ENCODE results near the gene ABCD3. TPM values are rescaled to one million over a fixed set of nuclear protein-coding genes. Genes with fewer than 3 reads are reported as not detected.

The ABCD3 gene
- total and polyA plus RNA-seq, 2 donors: 24.7 to 81.9 TPM

DNA sequence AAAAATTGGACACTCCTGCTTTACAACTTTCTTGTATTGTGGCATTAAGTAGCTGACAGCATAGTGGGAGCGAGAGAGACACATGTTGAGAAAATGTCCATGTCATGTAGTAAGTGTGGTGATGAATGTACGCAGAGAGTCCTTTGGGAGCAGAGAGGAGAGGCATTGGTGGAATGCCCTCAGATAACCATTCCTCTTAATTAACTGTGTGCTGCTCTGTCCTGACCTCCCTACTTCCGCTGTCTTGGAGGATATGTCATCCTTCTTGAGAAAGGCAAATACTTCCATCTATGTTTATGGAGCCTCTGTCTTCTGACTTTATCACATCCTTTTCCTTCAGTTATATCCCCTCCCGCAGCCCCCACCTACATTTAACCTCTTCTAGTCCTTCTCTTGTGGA, 85.0 kb downstream of the ABCD3 start:
- Histone ChIP-seq H3K27ac (ENCODE audit: low read depth) (no peak overlapping the region), H3K4me3 (ENCODE audit: low read depth, low read length) (no peak overlapping the region), H3K36me3 (ENCODE audit: insufficient read depth) (peaks cover 3% of the 10 kb centered on the region), H3K4me1 (ENCODE audit: insufficient read depth) (no peaks in the 10 kb centered on the region)
- no peak for DNase-seq (ENCODE audit: extremely low spot score)
- WGBS: 83% methylated on average over 4 of the region's 4 CpGs

DNA sequence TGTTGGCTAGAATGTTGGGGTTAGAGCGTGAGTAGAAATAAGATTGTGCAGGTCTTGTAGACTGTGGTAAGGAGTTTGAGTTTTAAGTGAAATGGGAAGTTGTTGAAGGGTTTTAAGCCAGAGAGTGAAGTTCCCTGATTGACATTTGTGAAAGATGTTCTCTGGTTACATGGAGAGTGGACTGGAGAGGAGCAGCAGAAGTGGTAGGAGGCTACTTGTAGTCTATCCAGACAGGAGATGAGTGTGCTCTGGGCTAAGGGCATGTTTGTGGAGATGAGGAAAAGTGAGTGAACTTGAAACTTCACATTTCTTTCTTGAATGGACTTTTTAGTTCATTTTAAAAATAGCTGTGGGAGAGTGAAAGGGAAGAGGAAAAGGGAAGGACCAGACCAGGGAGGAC, 86.4 kb downstream of the ABCD3 start:
- Histone ChIP-seq H3K4me3 (ENCODE audit: low read depth, low read length) (no peak overlapping the region), H3K27ac (ENCODE audit: low read depth) (no peak overlapping the region), H3K36me3 (ENCODE audit: insufficient read depth) (peaks cover 3% of the 10 kb centered on the region), H3K4me1 (ENCODE audit: insufficient read depth) (no peaks in the 10 kb centered on the region)
- WGBS: 97% methylated on average over 1 of the region's 1 CpG
- no peak for DNase-seq (ENCODE audit: extremely low spot score)

DNA sequence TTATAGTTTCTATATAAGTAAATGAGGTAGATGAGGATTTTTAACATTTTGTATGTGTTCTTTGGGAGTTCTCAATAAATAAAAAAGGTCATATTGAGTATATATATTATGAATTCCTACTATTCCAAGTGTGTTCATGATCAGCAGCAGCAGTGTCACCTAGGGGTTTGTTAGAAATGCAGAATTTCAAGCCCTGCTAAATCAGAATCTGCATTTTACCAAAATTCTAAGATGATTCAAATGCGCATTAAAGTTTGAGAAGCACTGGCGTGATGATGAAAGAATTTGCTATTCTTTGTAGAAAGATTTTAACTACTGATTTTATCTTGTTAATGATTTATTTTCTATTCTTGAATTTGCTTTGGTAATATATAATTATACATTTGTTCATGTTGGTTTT, 94.6 kb downstream of the ABCD3 start:
- Histone ChIP-seq H3K36me3 (ENCODE audit: insufficient read depth) (no peaks in the 10 kb centered on the region), H3K27ac (ENCODE audit: low read depth) (no peak overlapping the region), H3K4me3 (ENCODE audit: low read depth, low read length) (no peak overlapping the region), H3K4me1 (ENCODE audit: insufficient read depth) (no peaks in the 10 kb centered on the region)
- WGBS: 98% methylated on average over 2 of the region's 2 CpGs
- DNase-seq (ENCODE audit: extremely low spot score): no peak

DNA sequence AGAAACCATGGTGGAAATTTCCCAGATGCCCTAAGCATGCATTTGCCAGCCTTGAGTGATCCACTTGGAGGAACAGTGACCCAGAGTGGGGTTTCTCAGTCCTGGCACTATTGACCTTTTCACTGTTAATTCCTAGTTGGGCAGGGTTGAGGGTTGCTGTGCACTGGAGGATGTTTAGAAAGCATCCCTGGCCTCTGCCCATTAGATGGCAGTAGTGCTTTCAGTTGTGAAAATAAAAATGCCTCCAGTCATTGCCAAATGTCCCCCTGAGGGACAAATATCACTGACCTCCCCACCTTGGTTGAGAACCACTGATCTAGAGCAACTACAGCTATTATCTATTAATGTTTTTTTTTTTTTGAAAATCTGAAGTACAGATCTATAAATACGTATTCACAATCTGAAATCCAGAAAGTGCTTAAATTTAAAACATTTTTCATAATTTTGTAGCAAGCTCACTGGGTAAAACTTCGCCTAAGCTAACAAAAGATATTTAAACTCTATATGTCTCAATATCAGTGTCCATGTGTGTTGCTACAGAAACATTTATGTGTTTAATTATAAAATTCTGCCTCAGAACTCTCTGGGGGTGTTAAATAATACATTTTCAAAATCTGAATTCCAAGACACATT, 96.0 kb downstream of the ABCD3 start:
- H3K4me3 ChIP-seq (ENCODE audit: low read depth, low read length): no peak overlapping the region
- H3K4me1 ChIP-seq (ENCODE audit: insufficient read depth): no peaks in the 10 kb centered on the region
- H3K27ac ChIP-seq (ENCODE audit: low read depth): no peak overlapping the region
- WGBS: 97% methylated on average over 2 of the region's 2 CpGs
- no peaks in the 10 kb centered on the region for H3K36me3 ChIP-seq (ENCODE audit: insufficient read depth)
- no peak for DNase-seq (ENCODE audit: extremely low spot score)

GRCh38 chr1:94515296-94515947, 97.2 kb downstream of the ABCD3 start:
- H3K27ac ChIP-seq (ENCODE audit: low read depth): no peak overlapping the region
- no peaks in the 10 kb centered on the region for H3K36me3 ChIP-seq (ENCODE audit: insufficient read depth)
- H3K4me3 ChIP-seq (ENCODE audit: low read depth, low read length): no peak overlapping the region
- DNase-seq (ENCODE audit: extremely low spot score): no peak
- no peaks in the 10 kb centered on the region for H3K4me1 ChIP-seq (ENCODE audit: insufficient read depth)
- WGBS: 84% methylated on average over 1 of the region's 1 CpG

GRCh38 chr1:94519351-94519750, 101.2 kb downstream of the ABCD3 start:
- Histone ChIP-seq H3K4me1 (ENCODE audit: insufficient read depth) (no peaks in the 10 kb centered on the region), H3K27ac (ENCODE audit: low read depth) (no peak overlapping the region), H3K36me3 (ENCODE audit: insufficient read depth) (no peaks in the 10 kb centered on the region), H3K4me3 (ENCODE audit: low read depth, low read length) (no peak overlapping the region)
- 63% methylated on average over 2 of the region's 2 CpGs for WGBS
- DNase-seq (ENCODE audit: extremely low spot score): no peak

DNA sequence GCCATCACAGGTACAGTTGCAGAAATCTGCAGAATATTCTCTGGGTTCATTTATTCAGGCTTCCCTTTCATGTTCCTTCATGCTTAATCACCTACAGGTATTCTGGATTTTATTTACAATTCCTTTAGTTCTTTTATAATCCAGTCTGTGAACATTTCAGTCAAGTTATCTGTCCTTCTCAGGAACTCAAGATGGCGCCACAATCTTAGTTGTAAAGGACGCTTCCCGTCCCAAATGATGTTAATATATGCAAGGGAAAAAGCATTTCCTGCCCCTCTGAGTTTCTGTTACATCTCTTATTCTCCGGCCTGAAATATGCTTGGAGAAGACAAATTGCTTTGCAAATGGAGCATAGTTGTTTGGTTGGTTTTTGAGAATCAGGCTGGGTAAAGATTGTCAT, 104.1 kb downstream of the ABCD3 start:
- WGBS: 14% methylated on average over 4 of the region's 4 CpGs
- Histone ChIP-seq H3K4me3 (ENCODE audit: low read depth, low read length) (no peak overlapping the region), H3K36me3 (ENCODE audit: insufficient read depth) (no peaks in the 10 kb centered on the region), H3K27ac (ENCODE audit: low read depth) (no peak overlapping the region), H3K4me1 (ENCODE audit: insufficient read depth) (no peaks in the 10 kb centered on the region)
- DNase-seq (ENCODE audit: extremely low spot score): peak; percentile 45

- Histone ChIP-seq H3K27ac (ENCODE audit: low read depth) (no peak overlapping the region), H3K36me3 (ENCODE audit: insufficient read depth) (no peaks in the 10 kb centered on the region), H3K4me3 (ENCODE audit: low read depth, low read length) (no peak overlapping the region), H3K4me1 (ENCODE audit: insufficient read depth) (no peaks in the 10 kb centered on the region)
- no peak for DNase-seq (ENCODE audit: extremely low spot score)
- WGBS: 91% methylated on average over 6 of the region's 6 CpGs
These were observed 106.3 kb downstream of the ABCD3 start for GRCh38 chr1:94524531-94524930.

DNA sequence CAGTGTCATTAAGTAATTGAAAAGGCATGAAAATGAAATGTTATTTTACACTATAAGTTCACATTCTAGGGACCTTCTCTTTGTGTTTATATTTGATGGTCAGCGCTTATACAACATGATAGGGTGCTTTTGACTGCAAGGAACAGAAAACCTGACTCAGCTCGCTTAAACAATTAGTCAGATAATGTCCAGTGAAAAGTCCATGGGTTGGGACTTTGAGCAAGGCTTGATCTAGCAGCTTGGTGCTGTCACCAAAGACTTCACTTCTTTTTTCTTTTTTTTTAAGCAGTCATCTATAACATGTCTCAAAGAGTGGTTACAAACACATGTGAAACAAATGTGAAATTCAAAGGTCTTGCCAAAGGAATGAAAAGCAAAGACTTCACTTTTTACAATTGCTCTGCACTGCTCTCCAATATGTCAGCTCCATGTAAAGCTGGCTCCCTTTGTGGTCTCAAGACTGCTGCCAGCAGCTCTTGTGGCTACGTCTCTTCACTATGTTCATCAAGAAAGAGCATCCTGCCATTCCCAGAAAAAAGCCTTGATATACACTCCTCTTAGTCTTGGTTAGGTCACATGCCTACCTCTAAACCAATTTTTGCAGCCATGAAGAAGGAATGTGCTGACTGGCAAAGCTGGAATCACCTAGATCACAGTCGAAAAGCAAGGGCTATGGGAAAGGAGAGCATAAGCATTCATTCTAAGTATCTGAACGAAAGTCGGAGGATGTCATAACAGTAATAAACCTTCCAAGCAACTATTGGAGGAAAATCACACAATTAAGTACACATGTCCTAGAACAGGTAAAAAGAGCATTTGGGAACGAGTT, 108.2 kb downstream of the ABCD3 start:
- Histone ChIP-seq H3K4me3 (ENCODE audit: low read depth, low read length) (no peak overlapping the region), H3K27ac (ENCODE audit: low read depth) (no peak overlapping the region), H3K36me3 (ENCODE audit: insufficient read depth) (no peaks in the 10 kb centered on the region), H3K4me1 (ENCODE audit: insufficient read depth) (no peaks in the 10 kb centered on the region)
- WGBS: 92% methylated on average over 7 of the region's 7 CpGs
- DNase-seq (ENCODE audit: extremely low spot score): no peak

- no peaks in the 10 kb centered on the region for H3K4me1 ChIP-seq (ENCODE audit: insufficient read depth)
- no peaks in the 10 kb centered on the region for H3K36me3 ChIP-seq (ENCODE audit: insufficient read depth)
- H3K27ac ChIP-seq (ENCODE audit: low read depth): no peak overlapping the region
- DNase-seq (ENCODE audit: extremely low spot score): no peak
- 68% methylated on average over 1 of the region's 1 CpG for WGBS
- no peak overlapping the region for H3K4me3 ChIP-seq (ENCODE audit: low read depth, low read length)
These were observed 109.3 kb downstream of the ABCD3 start for GRCh38 chr1:94527447-94528031.

DNA sequence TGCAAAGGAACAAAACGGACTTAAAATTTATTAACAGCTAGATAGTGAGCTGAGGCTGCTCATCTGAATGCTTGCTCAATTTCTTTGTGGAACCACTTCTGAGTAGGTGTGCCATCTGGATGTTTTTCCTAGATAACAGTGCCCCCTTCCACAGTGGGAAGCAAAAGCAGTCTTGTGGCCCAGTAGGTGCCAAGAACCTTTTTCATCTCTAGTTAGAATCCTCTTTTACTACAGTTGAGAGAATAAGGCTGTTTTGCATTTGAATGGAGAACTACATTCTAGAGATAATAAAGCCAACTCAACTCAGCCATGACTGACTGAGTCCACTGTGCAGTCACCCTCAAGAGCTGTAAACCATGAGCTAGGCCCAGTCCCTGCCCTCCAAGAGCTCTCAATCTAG, 110.1 kb downstream of the ABCD3 start:
- no peak overlapping the region for H3K4me3 ChIP-seq (ENCODE audit: low read depth, low read length)
- H3K4me1 ChIP-seq (ENCODE audit: insufficient read depth): no peaks in the 10 kb centered on the region
- 86% methylated on average over 1 of the region's 1 CpG for WGBS
- no peak overlapping the region for H3K27ac ChIP-seq (ENCODE audit: low read depth)
- no peaks in the 10 kb centered on the region for H3K36me3 ChIP-seq (ENCODE audit: insufficient read depth)
- DNase-seq (ENCODE audit: extremely low spot score): no peak

- WGBS: 93% methylated on average over 5 of the region's 5 CpGs
- H3K4me3 ChIP-seq (ENCODE audit: low read depth, low read length): no peak overlapping the region
- no peaks in the 10 kb centered on the region for H3K4me1 ChIP-seq (ENCODE audit: insufficient read depth)
- H3K27ac ChIP-seq (ENCODE audit: low read depth): no peak overlapping the region
- DNase-seq (ENCODE audit: extremely low spot score): no peak
- H3K36me3 ChIP-seq (ENCODE audit: insufficient read depth): no peaks in the 10 kb centered on the region
These were observed 110.6 kb downstream of the ABCD3 start for GRCh38 chr1:94528826-94529225.

- Histone ChIP-seq H3K4me1 (ENCODE audit: insufficient read depth) (no peaks in the 10 kb centered on the region), H3K4me3 (ENCODE audit: low read depth, low read length) (no peak overlapping the region), H3K36me3 (ENCODE audit: insufficient read depth) (no peaks in the 10 kb centered on the region), H3K27ac (ENCODE audit: low read depth) (no peak overlapping the region)
- WGBS: 99% methylated on average over 2 of the region's 2 CpGs
- no peak for DNase-seq (ENCODE audit: extremely low spot score)
These were observed 111.2 kb downstream of the ABCD3 start for GRCh38 chr1:94529416-94529815.
